GM23338 (cell line): ENCODE measurements around the gene KIAA1755. TPM values are rescaled to one million over a fixed set of nuclear protein-coding genes. Genes with fewer than 3 reads are reported as not detected.

Experiments
- ATAC-seq: fragments of 200-7000 bp; cut with Tn5 transposase; 3 replicates; pipeline ENCODE4 v1.9.1; 2020
- DNase-seq: peaks from one replicate; pipeline ENCODE4 v3.0.0-alpha.2; 2015; ENCODE audit warnings: low spot score
- H2AFZ ChIP-seq: fragments of 200-600 bp; sonication (generic); 2 replicates; pipeline ENCODE4 v1.8.0; 2016; ENCODE audit warnings: antibody characterized with exemption, mild to moderate bottlenecking, moderate library complexity
- H3F3A ChIP-seq: fragments of 200-600 bp; sonication (generic); replicated peaks from 2 replicates; pipeline ENCODE4 v1.8.0; 2017; ENCODE audit warnings: antibody characterized with exemption, mixed run types, low read depth
- H3K27ac ChIP-seq: fragments of 200-600 bp; sonication (generic); 2 replicates; pipeline ENCODE4 v1.6.1; 2016; ENCODE audit warnings: low read depth
- H3K27me3 ChIP-seq: fragments of 200-600 bp; sonication (generic); 2 replicates; pipeline ENCODE4 v1.8.0; 2016; ENCODE audit warnings: mild to moderate bottlenecking, mixed run types, moderate library complexity; ENCODE audit not compliant: insufficient read depth
- H3K36me3 ChIP-seq: fragments of 200-600 bp; sonication (generic); 2 replicates; pipeline ENCODE4 v1.8.0; 2016; ENCODE audit warnings: mild to moderate bottlenecking; ENCODE audit not compliant: insufficient read depth
- H3K4me1 ChIP-seq: fragments of 200-600 bp; sonication (generic); 2 replicates; pipeline ENCODE4 v1.8.0; 2016; ENCODE audit warnings: mild to moderate bottlenecking, moderate library complexity; ENCODE audit not compliant: insufficient read depth
- H3K4me2 ChIP-seq: fragments of 200-600 bp; sonication (generic); 2 replicates; pipeline ENCODE4 v1.7.1; 2017; ENCODE audit warnings: mixed run types
- H3K4me3 ChIP-seq: fragments of 200-600 bp; sonication (generic); 2 replicates; pipeline ENCODE4 v1.6.1; 2016; ENCODE audit warnings: mixed run types
- H3K79me2 ChIP-seq: fragments of 200-600 bp; sonication (generic); replicated peaks from 2 replicates; pipeline ENCODE4 v1.8.0; 2017; ENCODE audit warnings: mild to moderate bottlenecking; ENCODE audit not compliant: insufficient read depth
- H3K9me2 ChIP-seq: fragments of 200-600 bp; sonication (generic); 2 replicates; pipeline ENCODE4 v1.8.0; 2017; ENCODE audit not compliant: insufficient read depth
- H4K20me1 ChIP-seq: fragments of 200-600 bp; sonication (generic); replicated peaks from 2 replicates; pipeline ENCODE4 v1.8.0; 2017; ENCODE audit warnings: mild to moderate bottlenecking; ENCODE audit not compliant: insufficient read depth
- H3K27ac Mint-ChIP-seq: 2 replicates; pipeline ENCODE4 v1.8.0; 2020; ENCODE audit warnings: inconsistent platforms, mild to moderate bottlenecking, moderate library complexity, mixed read lengths
- H3K27me3 Mint-ChIP-seq: 3 replicates; pipeline ENCODE4 v1.8.0; 2022; ENCODE audit warnings: low read depth, mild to moderate bottlenecking, moderate library complexity, mixed read lengths, inconsistent platforms; ENCODE audit not compliant: insufficient read depth, poor library complexity
- H3K36me3 Mint-ChIP-seq: 3 replicates; pipeline ENCODE4 v1.8.0; 2021; ENCODE audit warnings: low read depth, mild to moderate bottlenecking, inconsistent platforms, moderate library complexity, mixed read lengths
- H3K4me1 Mint-ChIP-seq: 3 replicates; pipeline ENCODE4 v1.8.0; 2020; ENCODE audit warnings: mild to moderate bottlenecking, inconsistent platforms, mixed read lengths
- H3K4me3 Mint-ChIP-seq: 3 replicates; pipeline ENCODE4 v1.8.0; 2021; ENCODE audit warnings: moderate library complexity, mild to moderate bottlenecking, inconsistent platforms, mixed read lengths
- H3K9me3 Mint-ChIP-seq: 3 replicates; pipeline ENCODE4 v1.8.0; 2020; ENCODE audit warnings: moderate library complexity, mild to moderate bottlenecking, inconsistent platforms, mixed read lengths
- CREB1 ChIP-seq: fragments of 250-450 bp; sonication (Bioruptor Pico); IDR thresholded peaks from 2 replicates; pipeline ENCODE4 v1.5.0; 2020; ENCODE audit warnings: low read depth, mild to moderate bottlenecking, moderate library complexity
- CTCF ChIP-seq, 2 experiments: fragments of 200-600 bp in 1 of 2; sonication (generic) in 1 of 2; conservative IDR thresholded peaks; 2 replicates each; pipeline versions ENCODE4 v1.5.1 to v1.6.1; 2016 to 2017; ENCODE audit warnings: antibody characterized with exemption in 2 of 2, low read depth in 2 of 2, mild to moderate bottlenecking in 2 of 2, moderate library complexity in 1 of 2
- EZH2 ChIP-seq: fragments of 200-600 bp; sonication (generic); IDR thresholded peaks from one replicate; pipeline ENCODE4 v1.8.0; 2017; ENCODE audit warnings: antibody characterized with exemption, mild to moderate bottlenecking, low read depth; ENCODE audit not compliant: unreplicated experiment
- EZH2phosphoT487 ChIP-seq: fragments of 200-600 bp; sonication (generic); IDR thresholded peaks from one replicate; pipeline ENCODE4 v1.8.1; 2018; ENCODE audit warnings: antibody characterized with exemption; ENCODE audit not compliant: unreplicated experiment
- JUNB ChIP-seq: IDR thresholded peaks from one replicate; pipeline ENCODE4 v1.6.1; 2016; ENCODE audit warnings: antibody characterized with exemption; ENCODE audit not compliant: unreplicated experiment
- NANOG ChIP-seq: IDR thresholded peaks from 2 replicates; pipeline ENCODE4 v1.6.1; 2016; ENCODE audit warnings: antibody characterized with exemption, borderline replicate concordance
- POLR2AphosphoS5 ChIP-seq: IDR thresholded peaks from 2 replicates; pipeline ENCODE4 v1.6.1; 2016; ENCODE audit warnings: antibody characterized with exemption, low read depth
- REST ChIP-seq: IDR thresholded peaks from one replicate; pipeline ENCODE4 v1.6.1; 2018; ENCODE audit warnings: antibody characterized with exemption; ENCODE audit not compliant: unreplicated experiment
- STAT1 ChIP-seq: IDR thresholded peaks from one replicate; pipeline ENCODE4 v1.6.1; 2016; ENCODE audit warnings: antibody characterized with exemption; ENCODE audit not compliant: unreplicated experiment
- ZNF114 ChIP-seq: fragments of 250-450 bp; sonication (Bioruptor Pico); IDR thresholded peaks from 2 replicates; pipeline ENCODE4 v1.5.0; 2020; ENCODE audit warnings: mild to moderate bottlenecking, moderate library complexity
- ZNF331 ChIP-seq: fragments of 250-450 bp; sonication (Bioruptor Pico); IDR thresholded peaks from 2 replicates; pipeline ENCODE4 v1.5.0; 2020; ENCODE audit warnings: low read depth, mild to moderate bottlenecking, moderate library complexity
- polyA plus RNA-seq: library from polyadenylated mRNA; unstranded; fragments of >200 nt; fragmentation: Nextera tagmentation; extraction: Ambion mirVana; gene quantifications from 2 replicates; pipeline ENCODE4 v1.2.1, GENCODE V29; 2016
- total RNA-seq: library from RNA; depleted of rRNA; stranded (reverse); fragments of >200 nt; shearing (Covaris generic); gene quantifications from 2 replicates; pipeline ENCODE4 v1.2.3, GENCODE V29; 2014
- TF ChIP-seq, protein P1 (sequence below): fragments of 250-450 bp; sonication (Bioruptor Pico); IDR thresholded peaks from 2 replicates; pipeline ENCODE4 v1.5.0; 2020; ENCODE audit warnings: mild to moderate bottlenecking, moderate library complexity
- TF ChIP-seq, protein P2 (sequence below): IDR thresholded peaks from 2 replicates; pipeline ENCODE4 v1.6.1; 2016; ENCODE audit warnings: antibody characterized with exemption

The KIAA1755 gene
- total and polyA plus RNA-seq, 2 experiments from 2014 or later: 0.28 TPM; not detected in 1

- no peaks in the 10 kb centered on the region for H3F3A ChIP-seq
- no peak for ATAC-seq
- H3K27ac ChIP-seq: no peak overlapping the region
- peaks cover 6% of the 10 kb centered on the region for H3K27me3 Mint-ChIP-seq
- no peak overlapping the region for H3K4me2 ChIP-seq
- no peak overlapping the region for H3K4me3 ChIP-seq
- H3K36me3 Mint-ChIP-seq: no peaks in the 10 kb centered on the region
- no peak overlapping the region for H2AFZ ChIP-seq
- H3K9me2 ChIP-seq: no peaks in the 10 kb centered on the region
- TF ChIP-seq REST (no peak), EZH2phosphoT487 (no peak), EZH2 (no peak), JUNB (no peak), POLR2AphosphoS5 (no peak), NANOG (no peak), CTCF (conservative IDR thresholded peaks at IDR 0.05; ENCODE audit: low read depth in 2 of 2) (no peak), CREB1 (CRISPR knock-in tag) (no peak), ZNF331 (CRISPR knock-in tag) (no peak), STAT1 (no peak), ZNF114 (CRISPR knock-in tag) (no peak)
- TF ChIP-seq, protein P1, sequence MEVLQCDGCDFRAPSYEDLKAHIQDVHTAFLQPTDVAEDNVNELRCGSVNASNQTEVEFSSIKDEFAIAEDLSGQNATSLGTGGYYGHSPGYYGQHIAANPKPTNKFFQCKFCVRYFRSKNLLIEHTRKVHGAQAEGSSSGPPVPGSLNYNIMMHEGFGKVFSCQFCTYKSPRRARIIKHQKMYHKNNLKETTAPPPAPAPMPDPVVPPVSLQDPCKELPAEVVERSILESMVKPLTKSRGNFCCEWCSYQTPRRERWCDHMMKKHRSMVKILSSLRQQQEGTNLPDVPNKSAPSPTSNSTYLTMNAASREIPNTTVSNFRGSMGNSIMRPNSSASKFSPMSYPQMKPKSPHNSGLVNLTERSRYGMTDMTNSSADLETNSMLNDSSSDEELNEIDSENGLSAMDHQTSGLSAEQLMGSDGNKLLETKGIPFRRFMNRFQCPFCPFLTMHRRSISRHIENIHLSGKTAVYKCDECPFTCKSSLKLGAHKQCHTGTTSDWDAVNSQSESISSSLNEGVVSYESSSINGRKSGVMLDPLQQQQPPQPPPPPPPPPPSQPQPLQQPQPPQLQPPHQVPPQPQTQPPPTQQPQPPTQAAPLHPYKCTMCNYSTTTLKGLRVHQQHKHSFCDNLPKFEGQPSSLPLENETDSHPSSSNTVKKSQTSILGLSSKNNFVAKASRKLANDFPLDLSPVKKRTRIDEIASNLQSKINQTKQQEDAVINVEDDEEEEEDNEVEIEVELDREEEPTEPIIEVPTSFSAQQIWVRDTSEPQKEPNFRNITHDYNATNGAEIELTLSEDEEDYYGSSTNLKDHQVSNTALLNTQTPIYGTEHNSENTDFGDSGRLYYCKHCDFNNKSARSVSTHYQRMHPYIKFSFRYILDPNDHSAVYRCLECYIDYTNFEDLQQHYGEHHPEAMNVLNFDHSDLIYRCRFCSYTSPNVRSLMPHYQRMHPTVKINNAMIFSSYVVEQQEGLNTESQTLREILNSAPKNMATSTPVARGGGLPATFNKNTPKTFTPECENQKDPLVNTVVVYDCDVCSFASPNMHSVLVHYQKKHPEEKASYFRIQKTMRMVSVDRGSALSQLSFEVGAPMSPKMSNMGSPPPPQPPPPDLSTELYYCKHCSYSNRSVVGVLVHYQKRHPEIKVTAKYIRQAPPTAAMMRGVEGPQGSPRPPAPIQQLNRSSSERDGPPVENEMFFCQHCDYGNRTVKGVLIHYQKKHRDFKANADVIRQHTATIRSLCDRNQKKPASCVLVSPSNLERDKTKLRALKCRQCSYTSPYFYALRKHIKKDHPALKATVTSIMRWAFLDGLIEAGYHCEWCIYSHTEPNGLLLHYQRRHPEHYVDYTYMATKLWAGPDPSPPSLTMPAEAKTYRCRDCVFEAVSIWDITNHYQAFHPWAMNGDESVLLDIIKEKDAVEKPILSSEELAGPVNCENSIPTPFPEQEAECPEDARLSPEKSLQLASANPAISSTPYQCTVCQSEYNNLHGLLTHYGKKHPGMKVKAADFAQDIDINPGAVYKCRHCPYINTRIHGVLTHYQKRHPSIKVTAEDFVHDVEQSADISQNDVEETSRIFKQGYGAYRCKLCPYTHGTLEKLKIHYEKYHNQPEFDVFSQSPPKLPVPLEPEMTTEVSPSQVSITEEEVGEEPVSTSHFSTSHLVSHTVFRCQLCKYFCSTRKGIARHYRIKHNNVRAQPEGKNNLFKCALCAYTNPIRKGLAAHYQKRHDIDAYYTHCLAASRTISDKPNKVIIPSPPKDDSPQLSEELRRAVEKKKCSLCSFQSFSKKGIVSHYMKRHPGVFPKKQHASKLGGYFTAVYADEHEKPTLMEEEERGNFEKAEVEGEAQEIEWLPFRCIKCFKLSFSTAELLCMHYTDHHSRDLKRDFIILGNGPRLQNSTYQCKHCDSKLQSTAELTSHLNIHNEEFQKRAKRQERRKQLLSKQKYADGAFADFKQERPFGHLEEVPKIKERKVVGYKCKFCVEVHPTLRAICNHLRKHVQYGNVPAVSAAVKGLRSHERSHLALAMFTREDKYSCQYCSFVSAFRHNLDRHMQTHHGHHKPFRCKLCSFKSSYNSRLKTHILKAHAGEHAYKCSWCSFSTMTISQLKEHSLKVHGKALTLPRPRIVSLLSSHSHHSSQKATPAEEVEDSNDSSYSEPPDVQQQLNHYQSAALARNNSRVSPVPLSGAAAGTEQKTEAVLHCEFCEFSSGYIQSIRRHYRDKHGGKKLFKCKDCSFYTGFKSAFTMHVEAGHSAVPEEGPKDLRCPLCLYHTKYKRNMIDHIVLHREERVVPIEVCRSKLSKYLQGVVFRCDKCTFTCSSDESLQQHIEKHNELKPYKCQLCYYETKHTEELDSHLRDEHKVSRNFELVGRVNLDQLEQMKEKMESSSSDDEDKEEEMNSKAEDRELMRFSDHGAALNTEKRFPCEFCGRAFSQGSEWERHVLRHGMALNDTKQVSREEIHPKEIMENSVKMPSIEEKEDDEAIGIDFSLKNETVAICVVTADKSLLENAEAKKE: no peak
- TF ChIP-seq, protein P2, sequence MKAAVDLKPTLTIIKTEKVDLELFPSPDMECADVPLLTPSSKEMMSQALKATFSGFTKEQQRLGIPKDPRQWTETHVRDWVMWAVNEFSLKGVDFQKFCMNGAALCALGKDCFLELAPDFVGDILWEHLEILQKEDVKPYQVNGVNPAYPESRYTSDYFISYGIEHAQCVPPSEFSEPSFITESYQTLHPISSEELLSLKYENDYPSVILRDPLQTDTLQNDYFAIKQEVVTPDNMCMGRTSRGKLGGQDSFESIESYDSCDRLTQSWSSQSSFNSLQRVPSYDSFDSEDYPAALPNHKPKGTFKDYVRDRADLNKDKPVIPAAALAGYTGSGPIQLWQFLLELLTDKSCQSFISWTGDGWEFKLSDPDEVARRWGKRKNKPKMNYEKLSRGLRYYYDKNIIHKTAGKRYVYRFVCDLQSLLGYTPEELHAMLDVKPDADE: no peak
- no peaks in the 10 kb centered on the region for H3K36me3 ChIP-seq
- no peaks in the 10 kb centered on the region for H3K4me1 ChIP-seq
- H3K27me3 ChIP-seq: no peaks in the 10 kb centered on the region
- no peak for DNase-seq
- no peaks in the 10 kb centered on the region for H4K20me1 ChIP-seq
- no peak overlapping the region for H3K27ac Mint-ChIP-seq
- no peaks in the 10 kb centered on the region; the same call in 2 of the 3 replicates for H3K4me1 Mint-ChIP-seq
- H3K9me3 Mint-ChIP-seq: no peaks in the 10 kb centered on the region
- no peaks in the 10 kb centered on the region for H3K79me2 ChIP-seq
- H3K4me3 Mint-ChIP-seq: no peak overlapping the region
Measured at GRCh38 chr20:38231531-38232121, 28.9 kb downstream of the KIAA1755 start.
